Ovary (tissue), 9 donors: ENCODE data around the gene PIEZO1. TPM values are rescaled to one million over a fixed set of nuclear protein-coding genes. Genes with fewer than 3 reads are reported as not detected.
"Not testable (repeated sequence)": the region's sequence is repeated elsewhere in the genome, so short reads cannot be mapped to it uniquely, and the experiment has no call there.

ENCODE experiments used
- DNase-seq, 5 donors: peaks; one replicate each; pipeline ENCODE4 v3.0.0-alpha.2; 2019 to 2020
- H3K27ac ChIP-seq, 2 donors: fragments of 200-600 bp; one replicate each; pipeline versions ENCODE4 v1.5.1 to v1.8.0; 2019 to 2022
- H3K27me3 ChIP-seq: fragments of 200-600 bp; one replicate; pipeline ENCODE4 v1.8.0; 2022
- H3K36me3 ChIP-seq: fragments of 200-600 bp; sonication (generic); one replicate; pipeline ENCODE4 v1.5.1; 2019
- H3K4me1 ChIP-seq: one replicate; pipeline ENCODE4 v1.8.1; 2013; ENCODE audit warnings: mild to moderate bottlenecking, moderate library complexity; ENCODE audit not compliant: insufficient read depth
- H3K4me3 ChIP-seq: fragments of 200-600 bp; sonication (generic); one replicate; pipeline ENCODE4 v1.5.1; 2017
- H3K9me3 ChIP-seq, 2 donors: fragments of 200-600 bp in 1 of 2; sonication (generic) in 1 of 2; one replicate each; pipeline versions ENCODE4 v1.5.1 to v1.8.1; 2013 to 2019; ENCODE audit warnings: mild to moderate bottlenecking in 1 of 2, moderate library complexity in 1 of 2
- EP300 ChIP-seq: sonication (generic); formaldehyde crosslinking; IDR thresholded peaks from one replicate; pipeline ENCODE4 v1.6.1; 2017; ENCODE audit warnings: antibody characterized with exemption
- POLR2A ChIP-seq: fragments of 450-650 bp; IDR thresholded peaks from one replicate; pipeline ENCODE4 v1.6.1; 2017; ENCODE audit warnings: antibody characterized with exemption, mild to moderate bottlenecking, moderate library complexity
- WGBS, 3 donors: extraction: QIAGEN DNeasy Blood & Tissue Kit in 1 of 3; methylation state at CpG; one replicate each; pipeline versions ENCODE4 v1.1.5 to v1.1.7; 2013 to 2017; 5-methylcytosine and 5-hydroxymethylcytosine counted together
- intact Hi-C, 4 donors: fragments of 100-400 bp; cut with DNase I; formaldehyde crosslinking; loops; one replicate each; pipeline versions ENCODE4 v1.11.0 to v1.15.1; 2022 to 2023
- polyA plus RNA-seq, 2 donors: library from polyadenylated mRNA; stranded (reverse); fragments of 200-250 nt in 1 of 2; fragments of 350-450 nt in 1 of 2; fragmentation: Illumina TruSeq in 1 of 2; extraction: RNeasy Lipid Tissue Mini Kit (QIAGEN cat#74804) in 1 of 2; gene quantifications; one replicate each; pipeline ENCODE4 v1.2.3, GENCODE V29; 2013 to 2014
- total RNA-seq, 7 donors: library from RNA; depleted of rRNA in 2 of 7; stranded (reverse); fragments of >200 nt in 2 of 7; fragmentation: NEBNext Ultra II Directional in 3 of 7; extraction: Animal tissue kit (Norgen Biotek cat#: 25700) in 3 of 7; gene quantifications; one replicate each; pipeline versions ENCODE4 v1.1.0 to v1.2.4, GENCODE V29; 2016 to 2023
- TF ChIP-seq, protein P1 (sequence below), 3 donors: fragments of 450-650 bp in 2 of 3; fragments of 200-600 bp in 1 of 3; IDR thresholded peaks; one replicate each; pipeline versions ENCODE4 v1.5.1 to v1.8.0; 2016 to 2022; ENCODE audit warnings: antibody characterized with exemption in 3 of 3, mild to moderate bottlenecking in 1 of 3
- donor health status: DM: no; HTN: no; CAD: no; lungs with moderate emphysema.
- donor health status: DM: no; HTN: no; CAD: no.
- donor health status: Bipolar disorder and iron deficiency.
- donor health status: DM: yes; HTN: yes; CAD: no.
- donor health status: DM: no; HTN: no; CAD: no.
- donor health status: DM: yes; HTN: yes; CAD: no.

Gene PIEZO1
- total and polyA plus RNA-seq, 9 donors, result 13.0 to 93.5 (median 49.1) TPM

- H3K27me3 ChIP-seq, result no peaks in the 10 kb centered on the region
- no peak overlapping the region for H3K27ac ChIP-seq
- WGBS, 3 donors, result 54 to 68% (median 57%) methylated on average over 6 to 12 of the region's 12 CpGs
- no peaks in the 10 kb centered on the region for H3K36me3 ChIP-seq
- H3K4me1 ChIP-seq, result no peaks in the 10 kb centered on the region
- no peak overlapping the region for H3K4me3 ChIP-seq
- H3K9me3 ChIP-seq, result no peaks in the 10 kb centered on the region
- no peak for TF ChIP-seq POLR2A
- TF ChIP-seq, protein P1, sequence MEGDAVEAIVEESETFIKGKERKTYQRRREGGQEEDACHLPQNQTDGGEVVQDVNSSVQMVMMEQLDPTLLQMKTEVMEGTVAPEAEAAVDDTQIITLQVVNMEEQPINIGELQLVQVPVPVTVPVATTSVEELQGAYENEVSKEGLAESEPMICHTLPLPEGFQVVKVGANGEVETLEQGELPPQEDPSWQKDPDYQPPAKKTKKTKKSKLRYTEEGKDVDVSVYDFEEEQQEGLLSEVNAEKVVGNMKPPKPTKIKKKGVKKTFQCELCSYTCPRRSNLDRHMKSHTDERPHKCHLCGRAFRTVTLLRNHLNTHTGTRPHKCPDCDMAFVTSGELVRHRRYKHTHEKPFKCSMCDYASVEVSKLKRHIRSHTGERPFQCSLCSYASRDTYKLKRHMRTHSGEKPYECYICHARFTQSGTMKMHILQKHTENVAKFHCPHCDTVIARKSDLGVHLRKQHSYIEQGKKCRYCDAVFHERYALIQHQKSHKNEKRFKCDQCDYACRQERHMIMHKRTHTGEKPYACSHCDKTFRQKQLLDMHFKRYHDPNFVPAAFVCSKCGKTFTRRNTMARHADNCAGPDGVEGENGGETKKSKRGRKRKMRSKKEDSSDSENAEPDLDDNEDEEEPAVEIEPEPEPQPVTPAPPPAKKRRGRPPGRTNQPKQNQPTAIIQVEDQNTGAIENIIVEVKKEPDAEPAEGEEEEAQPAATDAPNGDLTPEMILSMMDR (IDR thresholded peaks at IDR 0.05), result no peak
- TF ChIP-seq EP300, result no peak
- intact Hi-C loops, result no loop called here
- peak in 1 of 5 donors; percentile 13 for DNase-seq
Observed at GRCh38 chr16:88792668-88793250, 7.7 kb upstream of the PIEZO1 start.

DNA sequence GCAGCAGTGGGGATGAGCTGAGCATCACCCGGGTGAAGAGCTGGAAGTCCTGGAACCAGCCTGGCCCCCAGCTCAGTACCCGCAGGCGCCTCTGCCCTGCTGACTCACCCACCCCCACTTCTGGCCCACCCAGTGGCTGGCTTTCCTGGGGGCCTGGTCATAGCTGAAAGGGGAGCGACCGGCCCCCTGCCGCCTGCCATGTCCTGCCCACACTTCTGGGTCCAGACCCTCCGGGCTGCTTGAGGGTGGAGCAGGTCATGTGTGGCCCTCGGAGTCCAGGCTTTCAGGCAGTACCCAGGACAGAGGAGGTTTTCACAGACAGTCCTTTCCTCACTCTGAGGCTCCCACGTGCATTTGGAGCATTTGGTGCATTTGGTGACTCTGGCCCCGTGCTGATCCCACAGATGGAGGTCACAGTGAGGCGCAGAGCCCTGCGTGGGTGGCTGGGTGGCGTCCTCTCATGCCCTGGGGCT, 7.1 kb upstream of the PIEZO1 start:
- no peak for TF ChIP-seq POLR2A
- no peak overlapping the region for H3K4me3 ChIP-seq
- no peaks in the 10 kb centered on the region for H3K9me3 ChIP-seq
- DNase-seq, result peak in 1 of 5 donors; percentile 13
- no peaks in the 10 kb centered on the region for H3K4me1 ChIP-seq
- no peaks in the 10 kb centered on the region for H3K36me3 ChIP-seq
- WGBS, 3 donors, result 44 to 62% (median 45%) methylated on average over 11 to 13 of the region's 13 CpGs
- intact Hi-C loops, result no loop called here
- H3K27ac ChIP-seq, result no peak overlapping the region
- no peaks in the 10 kb centered on the region for H3K27me3 ChIP-seq

- Histone ChIP-seq H3K27ac (no peak overlapping the region), H3K36me3 (no peaks in the 10 kb centered on the region), H3K27me3 (no peaks in the 10 kb centered on the region), H3K4me1 (no peaks in the 10 kb centered on the region), H3K4me3 (no peak overlapping the region), H3K9me3 (no peaks in the 10 kb centered on the region)
- TF ChIP-seq POLR2A, result no peak
- TF ChIP-seq, protein P1 (IDR thresholded peaks at IDR 0.05), result no peak
- TF ChIP-seq EP300, result no peak
- WGBS, 3 donors, result 12 to 16% (median 12%) methylated on average over 21 to 24 of the region's 24 CpGs
- intact Hi-C loops, result no loop called here
- DNase-seq, result peak in 2 of 5 donors; percentile 14 to 34
Observed at GRCh38 chr16:88790312-88791211, 5.5 kb upstream of the PIEZO1 start.

DNA sequence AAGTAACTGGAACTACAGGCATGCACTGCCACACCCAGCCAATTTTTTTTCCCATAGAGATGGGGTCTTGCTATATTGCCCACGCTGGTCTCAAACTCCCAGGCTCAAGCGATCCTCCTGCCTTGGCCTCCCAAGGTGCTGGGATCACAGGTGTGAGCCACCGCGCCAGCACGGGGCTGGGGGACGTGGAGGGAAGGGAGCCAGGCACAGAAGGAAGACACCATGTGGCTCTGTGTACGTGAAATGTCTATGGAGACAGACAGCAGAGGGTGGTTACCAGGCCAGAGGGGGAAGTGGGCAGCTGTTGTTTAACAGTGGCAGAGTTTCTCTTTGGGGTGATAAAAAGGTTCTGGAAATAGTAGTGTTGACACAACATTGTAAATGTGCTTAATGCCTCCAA, 4.6 kb upstream of the PIEZO1 start:
- no peaks in the 10 kb centered on the region for H3K4me1 ChIP-seq
- no peak overlapping the region for H3K4me3 ChIP-seq
- DNase-seq, result no peak
- H3K27me3 ChIP-seq, result no peaks in the 10 kb centered on the region
- intact Hi-C loops, result no loop called here
- TF ChIP-seq EP300 (no peak), POLR2A (no peak)
- TF ChIP-seq, protein P1 (IDR thresholded peaks at IDR 0.05), result no peak
- H3K9me3 ChIP-seq, result no peaks in the 10 kb centered on the region
- 70 to 78% (median 74%) methylated on average over 7 of the region's 7 CpGs for WGBS, 3 donors
- H3K27ac ChIP-seq, result no peak overlapping the region
- H3K36me3 ChIP-seq, result no peaks in the 10 kb centered on the region

- H3K4me1 ChIP-seq, H3K27me3 ChIP-seq, DNase-seq, H3K27ac ChIP-seq, H3K4me3 ChIP-seq, intact Hi-C loops, H3K9me3 ChIP-seq, H3K36me3 ChIP-seq: not testable (repeated sequence)
- WGBS, 3 donors, result 88 to 91% (median 89%) methylated on average over 8 of the region's 8 CpGs
Observed at GRCh38 chr16:88788749-88789148, 3.7 kb upstream of the PIEZO1 start.
